ENCODE data around the gene HOXC13.

HOXC13 gene

GRCh38 chr12:53980802-53981496 is 42.3 kb downstream of the HOXC13 start:
- no peak for TF ChIP-seq CTCF (IDR thresholded peaks at IDR 0.05; ENCODE audit: insufficient read depth, low read depth, low read length, missing control alignments)
- no peak for DNase-seq (ENCODE audit: low read depth)
- no peak overlapping the region for H3K4me3 ChIP-seq (ENCODE audit: low read depth, low read length)

DNA sequence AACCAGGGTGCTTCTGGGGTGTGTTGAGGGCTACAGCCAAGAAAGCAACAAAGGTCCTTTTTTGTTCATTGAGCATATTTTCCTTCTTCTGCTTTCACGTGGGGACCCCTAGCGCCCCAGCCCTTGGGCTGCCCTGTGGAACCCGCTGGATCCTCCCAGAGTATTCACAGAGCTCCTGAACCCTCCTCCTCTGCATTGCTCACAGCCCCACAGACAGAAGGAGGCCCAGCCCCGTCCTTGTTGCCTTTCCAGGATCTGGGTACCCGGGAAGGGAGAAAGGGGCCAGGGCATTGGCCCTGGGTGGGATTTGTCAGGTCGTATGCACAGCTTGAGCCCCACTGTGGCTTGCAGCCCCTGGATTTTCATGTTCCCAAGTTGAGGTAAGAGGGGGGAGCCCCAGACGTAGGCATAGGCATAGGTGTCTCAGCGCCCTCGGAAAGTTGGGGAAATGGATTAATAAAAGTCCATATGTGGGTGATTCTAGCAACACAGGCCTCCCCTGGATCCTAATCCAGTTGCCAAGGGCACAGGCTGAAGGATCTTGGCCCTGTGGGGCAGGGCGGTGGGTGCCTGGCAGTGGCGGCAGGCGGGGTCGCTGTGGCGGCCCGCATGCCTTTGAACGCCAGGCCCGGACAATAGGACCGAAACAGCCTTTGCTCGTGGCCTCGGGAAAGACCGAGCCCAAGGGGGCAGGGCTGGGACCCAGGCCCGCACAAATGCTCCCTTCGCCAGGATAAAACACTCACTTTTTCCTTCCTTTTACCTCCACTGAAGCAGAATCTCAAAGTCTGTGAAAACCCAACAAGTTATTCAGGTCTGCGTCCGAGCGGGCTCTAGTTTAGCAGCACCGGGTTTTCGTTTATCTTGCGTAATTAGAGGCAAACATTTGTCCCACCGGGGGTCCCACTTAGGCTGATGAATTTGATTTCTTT is 43.3 kb downstream of the HOXC13 start:
- TF ChIP-seq CTCF (IDR thresholded peaks at IDR 0.05; ENCODE audit: insufficient read depth, low read depth, low read length, missing control alignments), result no peak
- H3K4me3 ChIP-seq (ENCODE audit: low read depth, low read length), result no peak overlapping the region
- no peak for DNase-seq (ENCODE audit: low read depth)

- no peak overlapping the region for H3K4me3 ChIP-seq (ENCODE audit: low read depth, low read length)
- no peak for TF ChIP-seq CTCF (IDR thresholded peaks at IDR 0.05; ENCODE audit: insufficient read depth, low read depth, low read length, missing control alignments)
- no peak for DNase-seq (ENCODE audit: low read depth)
These were observed 44.3 kb downstream of the HOXC13 start for GRCh38 chr12:53982648-53983567.

- no peak for TF ChIP-seq CTCF (IDR thresholded peaks at IDR 0.05; ENCODE audit: insufficient read depth, low read depth, low read length, missing control alignments)
- H3K4me3 ChIP-seq (ENCODE audit: low read depth, low read length), result no peak overlapping the region
- no peak for DNase-seq (ENCODE audit: low read depth)
These were observed 44.9 kb downstream of the HOXC13 start for GRCh38 chr12:53983568-53983949.

DNA sequence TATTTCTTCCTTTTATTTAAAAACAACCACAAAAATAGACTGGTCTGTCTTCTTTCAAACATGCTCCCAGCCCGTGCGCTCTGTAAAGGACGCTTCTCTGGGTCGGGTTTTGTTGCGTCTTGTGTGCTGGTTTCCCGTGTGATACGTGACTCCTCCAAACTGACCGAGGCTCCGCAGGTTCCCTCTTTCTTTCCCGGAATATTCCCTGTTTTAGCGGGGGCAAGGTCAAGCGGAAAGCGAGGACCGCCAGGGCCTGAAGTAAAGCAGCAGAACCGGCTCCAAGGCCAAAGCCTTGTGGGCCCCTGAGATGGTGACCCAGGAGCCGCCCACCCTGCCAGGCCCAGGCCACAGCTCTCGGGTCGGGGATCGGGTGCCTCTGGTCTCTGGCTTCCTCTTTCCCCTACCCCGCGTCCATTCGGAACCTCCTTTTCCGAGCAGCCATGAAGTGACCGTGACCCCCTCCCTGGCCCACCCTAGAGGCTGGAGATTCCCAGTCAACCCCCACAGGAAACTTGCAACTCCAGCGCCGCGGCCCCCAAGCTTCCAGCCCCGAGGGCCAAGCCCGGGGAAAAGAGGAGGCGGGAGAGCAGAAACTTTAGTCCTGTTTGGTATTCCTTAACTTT is 45.4 kb downstream of the HOXC13 start:
- no peak for TF ChIP-seq CTCF (IDR thresholded peaks at IDR 0.05; ENCODE audit: insufficient read depth, low read depth, low read length, missing control alignments)
- no peak overlapping the region for H3K4me3 ChIP-seq (ENCODE audit: low read depth, low read length)

More for the DNA sequence above, 45.4 kb downstream of the HOXC13 start:
- DNase-seq (ENCODE audit: low read depth), result no peak
